IPS DF 6.9 (cell line): ENCODE results near the gene COL26A1.

ENCODE experiments used
- DNase-seq: peaks from one replicate; pipeline ENCODE4 v3.0.0-alpha.2; 2013; ENCODE audit warnings: low read depth, low spot score
- H3K27ac ChIP-seq: one replicate; pipeline ENCODE4 v1.5.1; 2013; ENCODE audit warnings: low read length, control low read depth
- H3K27me3 ChIP-seq: 2 replicates; pipeline ENCODE4 v1.6.1; 2013; ENCODE audit warnings: mild to moderate bottlenecking, low read length; ENCODE audit not compliant: control insufficient read depth, insufficient read depth
- H3K36me3 ChIP-seq: 2 replicates; pipeline ENCODE4 v1.6.1; 2013; ENCODE audit warnings: low read length; ENCODE audit not compliant: control insufficient read depth, insufficient read depth
- H3K4me1 ChIP-seq: 2 replicates; pipeline ENCODE4 v1.6.1; 2013; ENCODE audit warnings: low read length; ENCODE audit not compliant: control insufficient read depth, insufficient read depth
- H3K4me3 ChIP-seq: 2 replicates; pipeline ENCODE4 v1.5.1; 2013; ENCODE audit warnings: mild to moderate bottlenecking, low read length
- H3K9me3 ChIP-seq: 2 replicates; pipeline ENCODE4 v1.6.1; 2013; ENCODE audit warnings: low read length, inconsistent platforms; ENCODE audit not compliant: control insufficient read depth, insufficient read depth
- WGBS: extraction: QIAGEN DNeasy Blood & Tissue Kit; methylation state at CpG from one replicate; pipeline ENCODE4 v1.1.7; 2013; ENCODE audit warnings: mixed read lengths, missing lambda C conversion rate; ENCODE audit not compliant: insufficient read length, insufficient coverage; 5-methylcytosine and 5-hydroxymethylcytosine counted together

Gene COL26A1

DNA sequence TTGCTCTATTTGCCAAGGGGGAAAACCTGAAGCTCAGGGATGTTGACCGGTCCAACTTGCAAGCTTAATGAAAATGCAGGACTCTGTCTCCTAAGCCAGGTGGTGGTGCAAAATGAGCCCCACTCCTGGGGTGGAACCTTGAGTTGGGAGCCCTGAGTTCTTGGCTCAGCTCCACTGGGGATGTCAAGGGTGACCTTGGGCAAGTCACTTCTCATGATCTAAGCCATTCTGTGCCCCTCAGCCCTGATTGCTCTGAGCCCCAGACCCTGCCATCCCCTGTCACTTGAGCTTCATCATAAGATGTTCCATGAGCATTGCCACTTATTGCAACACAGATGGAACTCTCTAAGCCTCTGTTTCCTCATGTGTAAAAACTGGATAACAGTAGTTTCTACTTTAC lies 232.6 kb downstream of the COL26A1 start:
- H3K27ac ChIP-seq, result no peak overlapping the region
- no peaks in the 10 kb centered on the region for H3K4me1 ChIP-seq
- DNase-seq, result no peak
- no peaks in the 10 kb centered on the region for H3K9me3 ChIP-seq
- no peaks in the 10 kb centered on the region for H3K27me3 ChIP-seq
- no peaks in the 10 kb centered on the region for H3K36me3 ChIP-seq
- no peak overlapping the region for H3K4me3 ChIP-seq
- no CpG with 5 or more reads among the region's 1 CpG for WGBS

DNA sequence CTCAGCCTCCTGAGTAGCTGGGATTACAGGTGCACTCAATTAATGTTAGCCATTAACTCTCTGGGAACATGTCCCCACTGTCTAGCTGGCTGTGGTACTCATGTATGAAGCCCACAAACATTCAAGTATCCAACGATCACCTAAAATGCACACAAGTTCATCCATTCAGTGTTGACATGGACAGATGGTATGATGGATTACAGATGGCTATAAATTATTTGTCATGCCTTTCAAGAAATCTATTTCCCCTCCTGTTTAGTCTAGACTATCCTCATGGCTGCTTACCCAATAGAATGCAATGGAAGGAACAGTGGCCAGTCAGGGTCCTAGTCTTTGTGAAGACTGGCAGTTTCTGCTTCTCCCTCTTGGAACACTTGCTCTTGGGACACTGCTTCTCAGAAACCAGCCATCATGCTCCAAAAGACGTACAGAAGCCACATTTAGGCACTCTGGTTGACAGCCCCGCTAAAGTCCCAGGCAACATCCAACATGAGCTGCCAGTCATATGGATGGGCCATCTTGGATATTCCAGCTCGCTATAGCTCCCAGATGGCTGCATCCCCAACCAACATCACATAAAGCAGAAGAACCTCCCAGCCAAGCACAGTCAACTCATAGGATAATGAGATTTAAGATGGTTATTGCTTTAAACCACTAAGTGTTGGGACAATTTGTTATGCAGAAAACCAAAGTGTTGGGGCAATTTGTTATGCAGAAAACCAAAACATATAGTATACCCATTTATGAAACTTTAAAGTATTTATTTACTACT lies 233.3 kb downstream of the COL26A1 start:
- H3K27me3 ChIP-seq, result no peaks in the 10 kb centered on the region
- H3K27ac ChIP-seq, result no peak overlapping the region
- H3K4me3 ChIP-seq, result no peak overlapping the region
- H3K4me1 ChIP-seq, result no peaks in the 10 kb centered on the region
- WGBS, result no CpG with 5 or more reads among the region's 4 CpGs
- no peak for DNase-seq
- H3K36me3 ChIP-seq, result no peaks in the 10 kb centered on the region
- no peaks in the 10 kb centered on the region for H3K9me3 ChIP-seq

DNA sequence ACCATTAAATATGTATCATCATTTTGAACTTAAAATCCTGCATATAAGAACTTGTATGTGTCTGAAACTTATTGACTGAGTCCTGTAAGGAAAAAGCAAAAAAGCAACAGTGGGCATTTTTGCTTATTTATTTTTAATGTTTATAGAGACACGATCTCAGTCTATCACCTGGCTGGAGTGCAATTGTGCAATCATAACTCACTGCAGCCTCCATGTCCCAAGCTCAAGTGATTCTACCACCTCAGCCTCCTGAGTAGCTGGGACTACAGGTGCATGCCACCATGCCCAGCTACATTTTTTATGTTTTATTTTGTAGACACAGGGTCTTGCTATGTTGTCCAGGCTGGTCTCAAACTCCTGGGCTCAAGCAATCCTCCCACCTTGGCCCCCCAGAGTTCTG lies 234.2 kb downstream of the COL26A1 start:
- H3K27me3 ChIP-seq, result no peaks in the 10 kb centered on the region
- WGBS, result no CpG with 5 or more reads among the region's 1 CpG
- H3K4me1 ChIP-seq, result no peaks in the 10 kb centered on the region
- no peak for DNase-seq
- no peaks in the 10 kb centered on the region for H3K9me3 ChIP-seq
- no peak overlapping the region for H3K4me3 ChIP-seq
- H3K27ac ChIP-seq, result no peak overlapping the region
- no peaks in the 10 kb centered on the region for H3K36me3 ChIP-seq

DNA sequence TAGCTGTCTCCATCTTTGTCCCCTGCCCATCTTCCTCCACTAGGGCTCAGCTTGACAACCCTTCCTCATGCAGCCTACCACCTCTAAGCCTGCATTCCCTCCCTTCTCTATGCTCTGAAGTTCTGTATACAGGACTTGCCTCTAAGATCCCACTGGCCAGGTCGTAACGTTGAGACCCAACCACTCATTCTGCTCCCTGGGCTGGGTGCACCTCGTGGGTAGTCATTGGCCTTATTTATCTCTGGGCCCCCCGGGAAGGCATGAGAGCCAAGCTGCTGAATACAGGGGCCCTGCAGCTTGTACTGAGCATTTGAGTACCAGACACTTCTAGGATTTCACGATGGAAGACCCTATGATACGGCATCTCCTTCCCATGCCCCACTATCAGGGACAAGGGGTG lies 235.3 kb downstream of the COL26A1 start:
- H3K4me3 ChIP-seq, result no peak overlapping the region
- no peaks in the 10 kb centered on the region for H3K4me1 ChIP-seq
- no peak for DNase-seq
- WGBS, result no CpG with 5 or more reads among the region's 6 CpGs
- no peaks in the 10 kb centered on the region for H3K27me3 ChIP-seq
- H3K36me3 ChIP-seq, result no peaks in the 10 kb centered on the region
- H3K9me3 ChIP-seq, result no peaks in the 10 kb centered on the region
- H3K27ac ChIP-seq, result no peak overlapping the region

DNA sequence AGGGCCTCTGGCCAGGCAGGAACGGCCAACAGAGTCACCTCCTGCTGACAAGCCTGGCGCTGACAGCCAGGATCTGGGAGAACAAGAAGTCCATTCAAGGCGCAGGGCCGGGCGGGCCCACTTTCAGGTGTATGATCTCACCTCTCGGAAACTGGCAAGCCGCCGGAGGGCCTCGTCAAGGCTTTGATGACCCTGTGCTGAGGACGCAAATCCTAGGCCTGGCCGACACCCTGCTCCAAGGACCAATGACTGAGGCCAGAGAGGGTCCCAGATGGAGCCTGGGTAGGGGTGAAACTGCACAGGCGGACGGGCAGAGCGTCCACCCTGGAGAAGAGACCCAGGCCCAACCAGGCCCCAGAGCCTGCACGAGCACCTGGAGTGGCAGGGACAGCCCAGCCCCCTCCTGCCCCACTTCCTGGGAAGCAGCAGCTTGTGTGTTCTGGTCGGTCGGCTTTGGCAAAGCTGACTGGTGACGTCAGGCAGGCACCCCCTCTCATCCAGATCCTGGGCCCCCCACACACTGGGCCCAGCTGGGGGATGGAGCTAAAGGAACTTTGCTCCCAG lies 235.8 kb downstream of the COL26A1 start:
- H3K36me3 ChIP-seq, result no peaks in the 10 kb centered on the region

DNA sequence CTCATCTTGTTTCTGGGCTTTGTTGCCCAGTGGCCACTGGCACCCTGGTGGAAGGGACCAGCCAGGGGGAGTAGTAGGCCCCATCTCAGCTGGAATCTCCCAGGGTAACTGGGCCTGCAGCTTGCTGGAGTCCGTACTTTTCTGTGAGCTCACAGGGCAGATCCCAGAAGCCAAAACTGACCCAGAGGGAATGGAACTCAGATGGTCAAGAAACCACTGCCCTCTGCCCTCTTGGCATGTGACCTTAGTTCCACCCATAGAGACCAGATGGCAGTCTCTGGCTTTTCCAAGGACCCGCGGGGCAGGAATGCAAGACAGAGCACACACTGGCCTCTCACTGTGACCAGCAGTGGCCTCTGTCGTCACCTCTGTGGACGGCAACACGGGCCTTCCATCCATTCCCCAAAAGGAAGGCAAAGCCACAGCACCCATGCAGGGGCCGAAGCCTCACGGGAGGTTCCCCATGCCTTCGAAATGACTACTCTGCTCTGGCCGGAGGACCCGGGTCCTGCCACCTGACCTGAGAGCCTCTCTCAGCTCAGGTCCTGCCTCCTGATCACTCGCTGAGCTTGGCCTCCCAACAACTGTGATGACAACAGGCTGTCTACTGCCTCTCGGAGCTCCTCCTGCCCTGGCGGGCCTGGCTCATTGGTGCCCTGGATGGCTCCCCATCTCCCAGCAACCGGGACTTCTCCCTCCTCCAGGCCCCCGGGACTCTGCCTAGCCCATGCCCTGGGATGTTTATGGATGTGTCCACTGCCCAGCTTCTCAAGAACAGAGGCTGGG lies 236.5 kb downstream of the COL26A1 start:
- H3K9me3 ChIP-seq, result no peaks in the 10 kb centered on the region
- H3K4me3 ChIP-seq, result no peak overlapping the region
- no peaks in the 10 kb centered on the region for H3K4me1 ChIP-seq
- no CpG with 5 or more reads among the region's 16 CpGs for WGBS
- H3K36me3 ChIP-seq, result no peaks in the 10 kb centered on the region
- H3K27me3 ChIP-seq, result no peaks in the 10 kb centered on the region
- DNase-seq, result no peak
- H3K27ac ChIP-seq, result no peak overlapping the region

More for the DNA sequence above, 235.8 kb downstream of the COL26A1 start:
- Histone ChIP-seq H3K27ac (no peak overlapping the region), H3K4me1 (no peaks in the 10 kb centered on the region), H3K27me3 (no peaks in the 10 kb centered on the region), H3K9me3 (no peaks in the 10 kb centered on the region), H3K4me3 (no peak overlapping the region)
- WGBS, result no CpG with 5 or more reads among the region's 18 CpGs
- DNase-seq, result no peak

DNA sequence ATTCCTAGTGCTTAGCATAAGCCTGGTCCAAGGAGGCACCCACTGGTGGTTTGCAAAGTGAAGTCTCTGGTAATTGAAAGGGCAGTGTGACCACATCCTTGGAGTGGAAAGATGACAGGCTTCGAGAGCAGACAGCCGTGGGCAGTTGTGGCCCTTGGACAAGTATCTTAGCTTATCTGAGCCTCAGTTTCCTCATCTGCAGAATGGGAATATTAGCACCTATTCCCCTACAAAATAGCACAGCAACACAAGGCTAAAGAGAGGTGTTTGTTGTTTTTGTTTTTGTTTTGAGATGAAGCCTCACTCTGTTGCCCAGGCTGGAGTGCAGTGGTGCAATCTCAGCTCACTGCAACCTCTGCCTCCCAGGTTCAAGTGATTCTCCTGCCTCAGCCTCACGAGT lies 237.1 kb downstream of the COL26A1 start:
- no peak for DNase-seq
- H3K4me3 ChIP-seq, result no peak overlapping the region
- no peaks in the 10 kb centered on the region for H3K4me1 ChIP-seq
- no CpG with 5 or more reads among the region's 3 CpGs for WGBS
- H3K36me3 ChIP-seq, result no peaks in the 10 kb centered on the region
- H3K9me3 ChIP-seq, result no peaks in the 10 kb centered on the region
- no peaks in the 10 kb centered on the region for H3K27me3 ChIP-seq
- H3K27ac ChIP-seq, result no peak overlapping the region

DNA sequence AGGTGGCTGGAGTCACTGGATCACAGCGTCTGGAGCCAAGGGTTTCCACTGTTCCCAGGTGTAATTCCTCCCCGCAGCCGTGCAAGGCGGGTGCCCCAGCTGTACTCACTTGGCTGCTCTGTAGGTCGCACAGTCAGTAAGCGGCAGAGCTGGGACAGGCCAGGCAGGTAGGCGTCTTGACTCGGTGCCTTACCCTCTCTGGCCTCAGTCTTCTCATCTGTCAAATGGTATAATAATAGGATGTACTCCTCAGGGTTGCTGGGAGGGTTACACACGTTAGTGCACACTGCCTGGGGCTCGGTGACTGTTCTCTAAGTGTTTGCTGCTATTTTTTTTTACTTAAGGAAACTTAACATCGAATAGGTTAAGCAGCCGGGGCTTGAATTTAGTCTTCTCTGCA lies 239.4 kb downstream of the COL26A1 start:
- Histone ChIP-seq H3K9me3 (no peaks in the 10 kb centered on the region), H3K36me3 (no peaks in the 10 kb centered on the region), H3K27ac (no peak overlapping the region), H3K4me1 (no peaks in the 10 kb centered on the region), H3K27me3 (no peaks in the 10 kb centered on the region), H3K4me3 (no peak overlapping the region)
- DNase-seq, result no peak
- WGBS, result no CpG with 5 or more reads among the region's 12 CpGs

DNA sequence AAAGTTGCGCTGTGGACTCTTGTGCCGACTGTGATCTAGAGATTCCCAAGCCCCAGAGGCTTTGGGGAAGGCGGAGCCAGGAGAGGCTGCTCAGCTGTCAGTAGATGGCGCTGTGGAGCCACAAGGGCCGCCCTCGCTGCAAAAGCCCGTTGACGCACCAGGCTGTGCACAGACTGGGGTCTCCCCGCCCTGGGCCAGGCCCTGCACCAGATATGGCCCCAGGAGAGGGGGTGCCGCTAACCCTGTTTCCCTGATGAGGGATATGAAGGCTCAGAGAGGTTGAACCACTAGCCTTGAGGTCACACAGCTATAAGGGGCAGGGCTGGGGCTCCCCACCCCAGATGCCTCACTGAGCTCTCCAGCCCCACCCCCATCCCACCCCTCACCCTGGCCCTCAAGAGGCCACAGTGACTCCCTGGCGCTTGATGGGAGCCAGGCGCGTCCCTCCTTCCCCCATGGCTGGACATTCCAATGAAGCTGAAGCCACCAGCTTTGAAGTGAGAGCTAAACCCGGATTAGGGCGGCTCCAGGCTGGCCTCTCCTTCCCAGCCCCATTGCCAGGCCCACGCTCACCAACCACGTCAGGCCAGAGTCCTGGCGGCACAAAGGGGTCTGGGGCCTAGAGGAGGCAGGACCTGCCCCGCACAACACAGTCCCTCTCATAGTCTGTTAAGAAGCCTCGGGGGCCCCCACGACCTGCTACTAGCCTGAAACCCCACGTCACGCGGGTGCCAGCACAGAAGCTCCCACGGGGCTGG lies 240.0 kb downstream of the COL26A1 start:
- no CpG with 5 or more reads among the region's 25 CpGs for WGBS
- Histone ChIP-seq H3K36me3 (no peaks in the 10 kb centered on the region), H3K4me3 (no peak overlapping the region), H3K27ac (no peak overlapping the region), H3K27me3 (no peaks in the 10 kb centered on the region), H3K9me3 (no peaks in the 10 kb centered on the region), H3K4me1 (no peaks in the 10 kb centered on the region)
- DNase-seq, result peak; percentile 94

DNA sequence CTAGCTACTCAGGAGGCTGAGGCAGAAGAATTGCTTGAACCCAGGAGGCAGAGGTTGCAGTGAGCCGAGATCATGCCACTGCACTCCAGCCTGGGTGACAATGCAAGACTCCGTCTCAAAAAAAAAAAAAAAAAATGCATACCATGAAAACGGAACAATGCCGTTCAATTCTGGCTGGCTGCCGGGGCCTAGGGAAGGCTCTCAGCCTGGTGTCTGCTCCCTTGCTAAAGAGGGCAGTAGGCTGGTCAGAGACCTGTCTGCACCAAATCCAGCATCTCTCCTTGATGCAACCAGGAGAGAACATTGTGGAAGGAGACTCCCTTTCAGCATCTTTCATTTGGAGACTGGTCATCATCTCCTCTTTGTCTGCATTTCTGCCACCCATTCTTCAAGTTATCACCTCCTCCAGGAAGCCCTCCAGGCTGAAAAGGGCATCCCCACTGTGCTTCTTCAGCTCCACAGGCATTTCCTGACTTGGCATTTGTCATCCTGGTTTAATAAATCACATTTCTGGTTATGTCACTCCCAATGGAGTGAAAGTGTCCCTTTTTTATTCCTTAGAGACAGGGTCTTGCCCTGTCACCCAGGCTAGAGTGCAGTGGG lies 241.8 kb downstream of the COL26A1 start:
- no CpG with 5 or more reads among the region's 5 CpGs for WGBS
- Histone ChIP-seq H3K9me3 (no peaks in the 10 kb centered on the region), H3K36me3 (no peaks in the 10 kb centered on the region), H3K4me3 (no peak overlapping the region), H3K27ac (no peak overlapping the region), H3K27me3 (no peaks in the 10 kb centered on the region), H3K4me1 (peaks cover 5% of the 10 kb centered on the region; the same call in 1 of the 2 replicates)
- DNase-seq, result no peak
